ENCODE data around the gene ARHGAP26.

The ARHGAP26 gene

DNA sequence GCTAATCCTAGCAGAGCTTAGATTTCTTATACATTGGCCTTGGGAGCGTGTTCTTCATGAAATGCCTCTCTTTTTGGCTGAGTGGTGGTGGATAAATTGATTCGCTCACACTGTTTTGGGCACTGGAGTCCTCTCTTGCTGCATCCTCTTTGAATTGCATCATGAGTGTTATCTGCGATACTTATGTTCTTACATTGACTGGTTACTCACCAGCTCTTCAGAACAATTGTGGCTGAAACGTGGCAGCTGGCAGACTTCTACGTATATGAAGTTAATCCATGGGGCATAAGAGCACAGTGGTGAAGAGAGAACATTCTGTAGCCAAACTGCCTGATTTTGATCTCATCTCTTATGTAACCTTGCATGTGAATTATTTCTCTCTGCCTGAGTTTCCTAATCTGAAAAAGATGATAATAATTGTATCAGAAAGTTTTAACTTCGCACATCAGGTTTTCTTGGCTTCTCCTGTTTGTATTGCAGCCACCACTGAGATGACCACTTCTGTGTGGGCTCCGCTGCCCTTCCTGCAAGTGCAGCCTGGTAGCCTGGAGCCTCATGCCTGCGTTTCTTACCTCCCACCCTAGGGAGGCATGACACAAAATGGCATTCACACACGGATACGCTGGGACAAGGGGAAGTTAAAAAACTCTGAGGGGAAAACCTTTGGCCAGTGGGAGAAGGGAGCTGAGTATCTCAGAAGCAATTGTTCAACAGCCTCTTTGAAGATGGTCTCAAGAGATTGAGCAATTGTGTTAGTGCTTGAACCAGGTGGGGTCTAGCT, 295.2 kb downstream of the ARHGAP26 start:
- no peak overlapping the region for H3K4me3 ChIP-seq (ENCODE audit: low read depth, low read length)
- TF ChIP-seq, protein P1, sequence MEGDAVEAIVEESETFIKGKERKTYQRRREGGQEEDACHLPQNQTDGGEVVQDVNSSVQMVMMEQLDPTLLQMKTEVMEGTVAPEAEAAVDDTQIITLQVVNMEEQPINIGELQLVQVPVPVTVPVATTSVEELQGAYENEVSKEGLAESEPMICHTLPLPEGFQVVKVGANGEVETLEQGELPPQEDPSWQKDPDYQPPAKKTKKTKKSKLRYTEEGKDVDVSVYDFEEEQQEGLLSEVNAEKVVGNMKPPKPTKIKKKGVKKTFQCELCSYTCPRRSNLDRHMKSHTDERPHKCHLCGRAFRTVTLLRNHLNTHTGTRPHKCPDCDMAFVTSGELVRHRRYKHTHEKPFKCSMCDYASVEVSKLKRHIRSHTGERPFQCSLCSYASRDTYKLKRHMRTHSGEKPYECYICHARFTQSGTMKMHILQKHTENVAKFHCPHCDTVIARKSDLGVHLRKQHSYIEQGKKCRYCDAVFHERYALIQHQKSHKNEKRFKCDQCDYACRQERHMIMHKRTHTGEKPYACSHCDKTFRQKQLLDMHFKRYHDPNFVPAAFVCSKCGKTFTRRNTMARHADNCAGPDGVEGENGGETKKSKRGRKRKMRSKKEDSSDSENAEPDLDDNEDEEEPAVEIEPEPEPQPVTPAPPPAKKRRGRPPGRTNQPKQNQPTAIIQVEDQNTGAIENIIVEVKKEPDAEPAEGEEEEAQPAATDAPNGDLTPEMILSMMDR (IDR thresholded peaks at IDR 0.05; ENCODE audit: control insufficient read depth, extremely low read depth, insufficient read depth), result no peak
- DNase-seq (ENCODE audit: low read depth), result no peak

DNA sequence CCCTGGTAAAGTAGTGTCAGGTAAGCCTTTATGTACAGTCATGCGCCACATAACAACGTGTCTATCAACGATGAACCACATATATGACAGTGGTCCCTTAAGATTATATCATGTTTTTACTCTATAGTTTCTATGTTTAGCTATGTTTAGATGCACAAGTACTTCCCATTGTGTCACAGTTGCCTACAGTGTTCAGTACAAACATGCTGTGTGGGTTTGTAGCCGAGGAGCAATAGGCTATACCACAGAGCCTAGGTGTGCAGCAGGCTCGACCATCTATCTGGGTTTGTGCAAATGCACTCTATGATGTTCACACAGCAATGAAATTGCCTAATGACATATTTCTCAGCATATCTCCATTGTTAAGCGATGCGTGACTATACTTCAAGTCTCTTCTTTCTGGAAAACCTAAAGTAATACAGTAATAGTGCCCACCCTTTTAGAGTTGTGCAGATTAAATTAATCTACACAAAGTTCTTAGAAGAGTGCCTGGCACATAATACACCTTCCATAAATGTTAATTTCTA, 295.9 kb downstream of the ARHGAP26 start:
- no peak overlapping the region for H3K4me3 ChIP-seq (ENCODE audit: low read depth, low read length)
- DNase-seq (ENCODE audit: low read depth), result no peak
- TF ChIP-seq, protein P1 (IDR thresholded peaks at IDR 0.05; ENCODE audit: control insufficient read depth, extremely low read depth, insufficient read depth), result no peak

DNA sequence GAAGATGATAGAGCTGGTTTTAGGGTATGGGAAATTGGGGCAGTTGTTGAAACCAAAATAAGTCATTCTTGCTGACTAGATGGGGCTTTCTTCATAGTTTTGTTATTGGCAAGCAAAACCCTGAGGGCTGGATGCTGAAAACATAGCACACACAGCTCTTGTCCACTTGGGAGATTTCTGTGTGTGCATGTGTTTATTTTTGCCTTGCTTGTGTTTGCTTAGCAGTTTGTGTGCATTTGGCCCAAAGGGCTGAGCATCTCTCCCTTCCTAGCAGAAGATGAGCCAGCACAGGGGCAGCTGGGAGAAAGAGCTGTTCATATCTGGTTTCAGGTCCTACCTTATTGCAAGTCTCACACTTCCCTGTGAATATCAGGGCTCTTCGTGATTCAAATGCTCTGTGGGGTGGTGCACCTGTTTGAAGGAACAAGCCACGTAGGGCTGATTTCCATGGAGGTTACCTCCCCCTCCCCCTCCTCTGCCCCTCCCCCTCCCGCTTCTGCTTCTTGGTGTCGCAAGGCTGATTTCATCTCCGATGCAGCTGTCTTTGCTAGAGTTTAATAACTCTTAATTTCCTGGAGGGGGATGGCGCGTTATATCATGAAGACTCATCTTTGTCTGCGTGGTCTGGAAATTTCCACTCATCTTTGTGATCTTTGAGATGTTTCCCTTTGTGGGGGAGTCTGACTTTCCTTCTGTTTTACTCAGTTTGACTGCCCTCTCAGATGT, 296.5 kb downstream of the ARHGAP26 start:
- H3K4me3 ChIP-seq (ENCODE audit: low read depth, low read length), result no peak overlapping the region
- TF ChIP-seq, protein P1 (IDR thresholded peaks at IDR 0.05; ENCODE audit: control insufficient read depth, extremely low read depth, insufficient read depth), result no peak

DNA sequence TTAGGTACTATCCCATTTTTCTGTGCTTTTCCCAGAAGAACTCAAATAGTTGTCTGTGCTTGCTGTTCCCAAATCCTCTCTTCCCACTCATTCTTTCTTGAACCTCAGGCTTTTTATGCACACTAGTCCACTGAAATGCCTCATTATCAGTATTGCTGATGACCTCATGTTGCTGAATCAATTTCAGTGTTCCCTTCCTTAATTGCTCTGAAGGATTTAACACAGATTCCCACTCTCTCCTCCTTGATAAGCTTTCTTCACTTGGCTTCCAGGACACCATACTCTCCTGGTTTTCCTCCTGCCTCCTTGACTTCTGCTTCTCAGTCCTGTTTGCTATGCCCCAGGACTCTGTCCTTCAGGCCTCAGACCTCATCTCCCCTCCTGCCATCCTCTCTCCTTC, 298.5 kb downstream of the ARHGAP26 start:
- no peak for DNase-seq (ENCODE audit: low read depth)
- TF ChIP-seq, protein P1 (IDR thresholded peaks at IDR 0.05; ENCODE audit: control insufficient read depth, extremely low read depth, insufficient read depth), result no peak
- H3K4me3 ChIP-seq (ENCODE audit: low read depth, low read length), result no peak overlapping the region

More for the DNA sequence above, 296.5 kb downstream of the ARHGAP26 start:
- DNase-seq (ENCODE audit: low read depth), result no peak

DNA sequence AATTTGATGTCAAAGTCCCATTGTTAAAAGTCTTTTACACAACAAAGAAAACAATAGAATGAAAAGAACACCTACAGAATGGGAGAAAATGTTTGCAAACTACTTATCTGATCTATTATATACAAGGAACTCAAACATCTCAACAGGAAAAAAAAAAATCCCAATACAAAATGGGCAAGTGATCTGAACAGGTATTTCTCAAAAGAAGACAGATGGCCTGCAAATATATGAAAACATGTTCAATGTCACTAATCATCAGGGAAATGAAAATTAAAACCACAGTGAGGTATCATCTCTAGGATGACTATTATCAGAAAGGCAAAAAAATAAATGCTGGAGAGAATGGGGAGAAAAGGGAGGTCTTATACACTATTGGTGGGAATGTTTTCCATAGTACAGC, 301.8 kb downstream of the ARHGAP26 start:
- H3K4me3 ChIP-seq (ENCODE audit: low read depth, low read length), result no peak overlapping the region
- no peak for DNase-seq (ENCODE audit: low read depth)
- TF ChIP-seq, protein P1 (IDR thresholded peaks at IDR 0.05; ENCODE audit: control insufficient read depth, extremely low read depth, insufficient read depth), result no peak

DNA sequence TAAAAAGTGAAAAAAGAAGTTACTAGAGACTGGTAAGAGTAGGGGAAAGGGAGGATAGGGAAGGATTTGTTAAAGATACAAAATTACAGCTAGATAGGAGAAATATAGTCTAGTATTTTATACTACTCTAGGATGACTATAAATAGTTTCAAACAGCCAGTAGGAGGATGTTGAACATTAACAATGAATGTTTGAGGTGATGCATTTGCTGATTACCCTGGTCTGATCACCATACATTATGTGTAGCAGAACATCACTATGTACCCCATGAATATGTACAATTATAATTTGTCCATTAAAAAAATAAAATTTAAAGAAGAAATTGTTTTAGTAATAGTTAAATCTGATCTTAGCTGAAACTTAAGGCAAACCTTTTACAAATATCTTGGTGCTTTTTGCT, 302.6 kb downstream of the ARHGAP26 start:
- no peak for DNase-seq (ENCODE audit: low read depth)
- no peak overlapping the region for H3K4me3 ChIP-seq (ENCODE audit: low read depth, low read length)
- TF ChIP-seq, protein P1 (IDR thresholded peaks at IDR 0.05; ENCODE audit: control insufficient read depth, extremely low read depth, insufficient read depth), result no peak

Data from LNCaP clone FGC (cell line).